H1 (cell line): ENCODE results near the gene COBLL1. TPM values are rescaled to one million over a fixed set of nuclear protein-coding genes. Genes with fewer than 3 reads are reported as not detected.

Experiments used
- BCL11A ChIP-seq, 2 experiments: IDR thresholded peaks; one replicate each; pipeline ENCODE4 v1.6.1; 2011; ENCODE audit warnings: low read depth in 2 of 2, low read length in 2 of 2, mild to moderate bottlenecking in 2 of 2
- CHD7 ChIP-seq: fragments of 300-600 bp; sonication (generic); IDR thresholded peaks from 2 replicates; pipeline ENCODE4 v1.7.1; 2012; ENCODE audit warnings: low read length, moderate library complexity, mild to moderate bottlenecking, inconsistent platforms; ENCODE audit not compliant: insufficient replicate concordance
- polyA plus RNA-seq, 7 experiments: library from polyadenylated mRNA; depleted of rRNA in 3 of 7; stranded (reverse) in 5 of 7; unstranded in 2 of 7; fragments of >200 nt in 5 of 7; fragments of 200-250 nt in 2 of 7; gene quantifications; 1 replicate in 5 of 7; 2 replicates in 1 of 7; 4 replicates in 1 of 7; pipeline versions ENCODE4 v1.2.1 to v1.2.3, GENCODE V29; 2011 to 2013; ENCODE audit warnings: missing spikeins in 2 of 7, mixed read lengths in 2 of 7
- total RNA-seq: library from RNA; stranded (reverse); fragmentation: NEBNext Ultra II Directional; extraction: Animal tissue kit (Norgen Biotek cat#: 25700); gene quantifications from 2 replicates; pipeline ENCODE4 v1.2.1, GENCODE V29; 2021

COBLL1 gene
- total and polyA plus RNA-seq, 2 of the 8 experiments (the other 6 are each of a cell fraction or from before 2014, with no cell fraction given): 2.2 to 6.2 TPM

GRCh38 chr2:164778723-164779122 is 62.9 kb downstream of the COBLL1 start (continued):
- TF ChIP-seq CHD7: no peak
- no peak for TF ChIP-seq BCL11A (IDR thresholded peaks at IDR 0.05; ENCODE audit: low read depth in 2 of 2, low read length in 2 of 2)
